SU-DHL-6 (cell line): Measurements from ENCODE around the gene INPP5A.

ENCODE experiments used
- H2AFZ ChIP-seq: fragments of 200-600 bp; sonication (generic); 2 replicates; pipeline ENCODE4 v1.6.1; 2014; ENCODE audit warnings: low read depth, mild to moderate bottlenecking, moderate library complexity, mixed read lengths, antibody characterized with exemption, low read length; ENCODE audit not compliant: severe bottlenecking
- H3F3A ChIP-seq: fragments of 200-600 bp; shearing (Covaris generic); 2 replicates; pipeline ENCODE4 v1.6.0; 2016; ENCODE audit warnings: antibody characterized with exemption, mild to moderate bottlenecking; ENCODE audit not compliant: insufficient read depth
- H3K27ac ChIP-seq: fragments of 200-600 bp; sonication (generic); 2 replicates; pipeline ENCODE4 v1.5.1; 2016; ENCODE audit warnings: low read depth, mild to moderate bottlenecking, low read length, moderate library complexity, mixed read lengths
- H3K27me3 ChIP-seq: fragments of 200-600 bp; sonication (generic), shearing (Covaris generic); 2 replicates; pipeline ENCODE4 v1.6.0; 2014; ENCODE audit warnings: mild to moderate bottlenecking, low read length
- H3K36me3 ChIP-seq: fragments of 200-600 bp; sonication (generic); 2 replicates; pipeline ENCODE4 v1.6.1; 2014; ENCODE audit warnings: mild to moderate bottlenecking, low read length, mixed read lengths
- H3K4me2 ChIP-seq: fragments of 300-600, 200-600 bp; shearing (Covaris generic), sonication (generic); 2 replicates; pipeline ENCODE4 v1.6.0; 2014; ENCODE audit warnings: low read length, low read depth, mild to moderate bottlenecking; ENCODE audit not compliant: poor library complexity, severe bottlenecking
- H3K4me3 ChIP-seq: fragments of 200-600 bp; sonication (generic); 2 replicates; pipeline ENCODE4 v1.5.1; 2014; ENCODE audit warnings: antibody characterized with exemption, low read length, mild to moderate bottlenecking, mixed read lengths; ENCODE audit not compliant: insufficient read depth, poor library complexity, severe bottlenecking
- H3K79me2 ChIP-seq: fragments of 200-600 bp; sonication (generic); 2 replicates; pipeline ENCODE4 v1.6.1; 2014; ENCODE audit warnings: mild to moderate bottlenecking, low read length, moderate library complexity; ENCODE audit not compliant: insufficient read depth
- H3K9ac ChIP-seq: fragments of 200-600 bp; sonication (generic); 2 replicates; pipeline ENCODE4 v1.7.0; 2014; ENCODE audit warnings: mild to moderate bottlenecking, low read length
- H3K9me2 ChIP-seq: fragments of 200-600 bp; sonication (generic); replicated peaks from 2 replicates; pipeline ENCODE4 v1.6.1; 2014; ENCODE audit warnings: low read length; ENCODE audit not compliant: insufficient read depth
- H3K9me3 ChIP-seq: fragments of 200-600 bp; sonication (generic); 2 replicates; pipeline ENCODE4 v1.6.1; 2014; ENCODE audit warnings: low read length, mixed read lengths; ENCODE audit not compliant: insufficient read depth
- H4K20me1 ChIP-seq: fragments of 200-600 bp; sonication (generic); 2 replicates; pipeline ENCODE4 v1.6.1; 2014; ENCODE audit warnings: low read depth, mild to moderate bottlenecking, antibody characterized with exemption, low read length, moderate library complexity, mixed read lengths
- CTCF ChIP-seq: fragments of 200-600 bp; sonication (generic); IDR thresholded peaks from one replicate; pipeline ENCODE4 v1.5.1; 2017; ENCODE audit warnings: antibody characterized with exemption, mild to moderate bottlenecking, low read length, moderate library complexity; ENCODE audit not compliant: insufficient read depth, poor library complexity, severe bottlenecking
- EZH2phosphoT487 ChIP-seq: fragments of 200-600 bp; sonication (generic), shearing (Covaris generic); conservative IDR thresholded peaks from 2 replicates; pipeline ENCODE4 v1.6.1; 2018; ENCODE audit warnings: mild to moderate bottlenecking, antibody characterized with exemption, low read length, moderate library complexity, mixed read lengths

Gene INPP5A

GRCh38 chr10:132606536-132607316 is 69.1 kb downstream of the INPP5A start:
- H3K36me3 ChIP-seq: no peaks in the 10 kb centered on the region
- no peak overlapping the region for H3K27ac ChIP-seq
- H3K79me2 ChIP-seq: no peaks in the 10 kb centered on the region
- no peaks in the 10 kb centered on the region for H3F3A ChIP-seq
- no peaks in the 10 kb centered on the region for H3K27me3 ChIP-seq
- no peak overlapping the region for H2AFZ ChIP-seq
- H3K9ac ChIP-seq: no peak overlapping the region
- H3K4me2 ChIP-seq: no peak overlapping the region
- H4K20me1 ChIP-seq: no peaks in the 10 kb centered on the region
- H3K9me3 ChIP-seq: no peaks in the 10 kb centered on the region
- H3K9me2 ChIP-seq: no peaks in the 10 kb centered on the region
- no peak for TF ChIP-seq EZH2phosphoT487
- TF ChIP-seq CTCF: no peak
- H3K4me3 ChIP-seq: no peak overlapping the region

GRCh38 chr10:132607491-132607890 is 69.9 kb downstream of the INPP5A start:
- TF ChIP-seq EZH2phosphoT487: no peak
- TF ChIP-seq CTCF: no peak
- Histone ChIP-seq H3K4me2 (no peak overlapping the region), H3K79me2 (no peaks in the 10 kb centered on the region), H3K9me3 (no peaks in the 10 kb centered on the region), H3K27ac (no peak overlapping the region), H3K36me3 (no peaks in the 10 kb centered on the region), H3K9ac (no peak overlapping the region), H3K9me2 (no peaks in the 10 kb centered on the region), H3K27me3 (no peaks in the 10 kb centered on the region), H4K20me1 (no peaks in the 10 kb centered on the region), H3F3A (no peaks in the 10 kb centered on the region), H2AFZ (no peak overlapping the region), H3K4me3 (no peak overlapping the region)

GRCh38 chr10:132607961-132608495 is 70.4 kb downstream of the INPP5A start:
- Histone ChIP-seq H3K9me3 (no peaks in the 10 kb centered on the region), H3K79me2 (no peaks in the 10 kb centered on the region), H3K27me3 (no peaks in the 10 kb centered on the region), H3K27ac (no peak overlapping the region), H3K36me3 (no peaks in the 10 kb centered on the region), H3K4me2 (no peak overlapping the region), H4K20me1 (no peaks in the 10 kb centered on the region), H2AFZ (no peak overlapping the region), H3K9ac (no peak overlapping the region), H3F3A (no peaks in the 10 kb centered on the region), H3K9me2 (no peaks in the 10 kb centered on the region), H3K4me3 (no peak overlapping the region)
- TF ChIP-seq EZH2phosphoT487: no peak
- TF ChIP-seq CTCF: no peak
